ENCODE results near the gene KRTAP23-1. TPM values are rescaled to one million over a fixed set of nuclear protein-coding genes. Genes with fewer than 3 reads are reported as not detected.

The KRTAP23-1 gene
- polyA plus RNA-seq, 1 of the 3 experiments (the other 2 are of a cell fraction), result not detected

- H4K20me1 ChIP-seq (ENCODE audit: insufficient read depth), result no peaks in the 10 kb centered on the region
- H2AFZ ChIP-seq (ENCODE audit: low read depth), result no peak overlapping the region
- no peaks in the 10 kb centered on the region for H3F3A ChIP-seq (replicated peaks; ENCODE audit: insufficient read depth)
- no peaks in the 10 kb centered on the region for H3K9me3 ChIP-seq
- 0 out of 2 replicates have a peak, but pooled peaks cover 8% of the 10 kb centered on the region for H3K27me3 ChIP-seq (ENCODE audit: insufficient read depth)
- H3K4me3 ChIP-seq (ENCODE audit: low read depth in 2 of 2, low read length in 1 of 2), result no peak overlapping the region
- H3K9ac ChIP-seq, result no peak overlapping the region
- ChIA-PET CTCF (no interaction called here), POLR2A (no interaction called here)
- H3K4me2 ChIP-seq, result no peak overlapping the region
- no peaks in the 10 kb centered on the region for H3K36me3 ChIP-seq (replicated peaks in 1 of 2; ENCODE audit: control insufficient read depth in 1 of 2, insufficient read depth in 2 of 2, low read length in 1 of 2)
- no peak for DNase-seq
- no peaks in the 10 kb centered on the region for H3K4me1 ChIP-seq (ENCODE audit: control insufficient read depth in 1 of 2, insufficient read depth in 2 of 2, low read depth in 1 of 2, low read length in 1 of 2)
- WGBS (ENCODE audit: low lambda C conversion rate), result 0% methylated on average over 2 of the region's 2 CpGs
- H3K9me2 ChIP-seq, result no peaks in the 10 kb centered on the region
- TF ChIP-seq, protein P1, sequence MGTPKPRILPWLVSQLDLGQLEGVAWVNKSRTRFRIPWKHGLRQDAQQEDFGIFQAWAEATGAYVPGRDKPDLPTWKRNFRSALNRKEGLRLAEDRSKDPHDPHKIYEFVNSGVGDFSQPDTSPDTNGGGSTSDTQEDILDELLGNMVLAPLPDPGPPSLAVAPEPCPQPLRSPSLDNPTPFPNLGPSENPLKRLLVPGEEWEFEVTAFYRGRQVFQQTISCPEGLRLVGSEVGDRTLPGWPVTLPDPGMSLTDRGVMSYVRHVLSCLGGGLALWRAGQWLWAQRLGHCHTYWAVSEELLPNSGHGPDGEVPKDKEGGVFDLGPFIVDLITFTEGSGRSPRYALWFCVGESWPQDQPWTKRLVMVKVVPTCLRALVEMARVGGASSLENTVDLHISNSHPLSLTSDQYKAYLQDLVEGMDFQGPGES (IDR thresholded peaks at IDR 0.05; ENCODE audit: low read depth, low read length), result no peak
- TF ChIP-seq FOSL2 (IDR thresholded peaks at IDR 0.05; ENCODE audit: borderline replicate concordance, low read depth), result no peak
- no peak for TF ChIP-seq NFIC (IDR thresholded peaks at IDR 0.05; ENCODE audit: borderline replicate concordance)
- TF ChIP-seq RCOR1 (IDR thresholded peaks at IDR 0.05; ENCODE audit: low read length), result no peak
- no peak for TF ChIP-seq ZBTB33 (IDR thresholded peaks at IDR 0.05; ENCODE audit: borderline replicate concordance, low read depth)
- TF ChIP-seq, protein P2, sequence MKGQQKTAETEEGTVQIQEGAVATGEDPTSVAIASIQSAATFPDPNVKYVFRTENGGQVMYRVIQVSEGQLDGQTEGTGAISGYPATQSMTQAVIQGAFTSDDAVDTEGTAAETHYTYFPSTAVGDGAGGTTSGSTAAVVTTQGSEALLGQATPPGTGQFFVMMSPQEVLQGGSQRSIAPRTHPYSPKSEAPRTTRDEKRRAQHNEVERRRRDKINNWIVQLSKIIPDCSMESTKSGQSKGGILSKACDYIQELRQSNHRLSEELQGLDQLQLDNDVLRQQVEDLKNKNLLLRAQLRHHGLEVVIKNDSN (IDR thresholded peaks at IDR 0.05; ENCODE audit: borderline replicate concordance, low read depth), result no peak
- TF ChIP-seq USF2 (IDR thresholded peaks at IDR 0.05; ENCODE audit: borderline replicate concordance, low read depth, low read length), result no peak
- TF ChIP-seq YY1 (IDR thresholded peaks at IDR 0.05; ENCODE audit: low read depth), result no peak
- no peak for TF ChIP-seq EZH2phosphoT487 (IDR thresholded peaks at IDR 0.05; ENCODE audit: borderline replicate concordance, low read depth)
- TF ChIP-seq, protein P3, sequence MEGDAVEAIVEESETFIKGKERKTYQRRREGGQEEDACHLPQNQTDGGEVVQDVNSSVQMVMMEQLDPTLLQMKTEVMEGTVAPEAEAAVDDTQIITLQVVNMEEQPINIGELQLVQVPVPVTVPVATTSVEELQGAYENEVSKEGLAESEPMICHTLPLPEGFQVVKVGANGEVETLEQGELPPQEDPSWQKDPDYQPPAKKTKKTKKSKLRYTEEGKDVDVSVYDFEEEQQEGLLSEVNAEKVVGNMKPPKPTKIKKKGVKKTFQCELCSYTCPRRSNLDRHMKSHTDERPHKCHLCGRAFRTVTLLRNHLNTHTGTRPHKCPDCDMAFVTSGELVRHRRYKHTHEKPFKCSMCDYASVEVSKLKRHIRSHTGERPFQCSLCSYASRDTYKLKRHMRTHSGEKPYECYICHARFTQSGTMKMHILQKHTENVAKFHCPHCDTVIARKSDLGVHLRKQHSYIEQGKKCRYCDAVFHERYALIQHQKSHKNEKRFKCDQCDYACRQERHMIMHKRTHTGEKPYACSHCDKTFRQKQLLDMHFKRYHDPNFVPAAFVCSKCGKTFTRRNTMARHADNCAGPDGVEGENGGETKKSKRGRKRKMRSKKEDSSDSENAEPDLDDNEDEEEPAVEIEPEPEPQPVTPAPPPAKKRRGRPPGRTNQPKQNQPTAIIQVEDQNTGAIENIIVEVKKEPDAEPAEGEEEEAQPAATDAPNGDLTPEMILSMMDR (IDR thresholded peaks at IDR 0.05), result no peak
- no peak overlapping the region for H3K27ac ChIP-seq (ENCODE audit: low read depth in 2 of 2, low read length in 1 of 2)
- H3K79me2 ChIP-seq (ENCODE audit: insufficient read depth), result no peaks in the 10 kb centered on the region
Observed at GRCh38 chr21:30345014-30345413, 3.4 kb downstream of the KRTAP23-1 start.

All from SK-N-SH (cell line).